Measurements from ENCODE around the gene UBA7.

DNA sequence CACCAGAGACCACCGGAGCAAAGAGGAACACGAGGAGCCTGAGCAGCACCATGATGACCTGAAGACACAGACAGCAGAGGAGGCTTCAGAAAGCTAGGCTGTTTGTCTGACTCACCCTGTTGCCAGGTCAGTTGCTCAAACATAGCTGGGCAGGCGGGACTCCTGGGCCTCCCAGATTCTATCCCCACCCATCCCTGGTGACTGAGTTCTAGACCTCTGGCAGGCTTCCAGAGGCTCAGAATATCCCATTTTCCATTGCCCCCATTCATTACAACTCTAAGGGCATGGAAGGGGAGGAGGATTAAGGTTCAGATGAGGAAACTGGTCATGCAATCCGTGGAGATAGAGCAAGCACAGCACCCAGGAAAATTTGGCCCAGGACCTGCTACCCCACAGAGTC is 14.0 kb downstream of the UBA7 start, which contains the start of gene CDHR4:
- TF ChIP-seq, protein P1, sequence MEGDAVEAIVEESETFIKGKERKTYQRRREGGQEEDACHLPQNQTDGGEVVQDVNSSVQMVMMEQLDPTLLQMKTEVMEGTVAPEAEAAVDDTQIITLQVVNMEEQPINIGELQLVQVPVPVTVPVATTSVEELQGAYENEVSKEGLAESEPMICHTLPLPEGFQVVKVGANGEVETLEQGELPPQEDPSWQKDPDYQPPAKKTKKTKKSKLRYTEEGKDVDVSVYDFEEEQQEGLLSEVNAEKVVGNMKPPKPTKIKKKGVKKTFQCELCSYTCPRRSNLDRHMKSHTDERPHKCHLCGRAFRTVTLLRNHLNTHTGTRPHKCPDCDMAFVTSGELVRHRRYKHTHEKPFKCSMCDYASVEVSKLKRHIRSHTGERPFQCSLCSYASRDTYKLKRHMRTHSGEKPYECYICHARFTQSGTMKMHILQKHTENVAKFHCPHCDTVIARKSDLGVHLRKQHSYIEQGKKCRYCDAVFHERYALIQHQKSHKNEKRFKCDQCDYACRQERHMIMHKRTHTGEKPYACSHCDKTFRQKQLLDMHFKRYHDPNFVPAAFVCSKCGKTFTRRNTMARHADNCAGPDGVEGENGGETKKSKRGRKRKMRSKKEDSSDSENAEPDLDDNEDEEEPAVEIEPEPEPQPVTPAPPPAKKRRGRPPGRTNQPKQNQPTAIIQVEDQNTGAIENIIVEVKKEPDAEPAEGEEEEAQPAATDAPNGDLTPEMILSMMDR (IDR thresholded peaks at IDR 0.05; ENCODE audit: control extremely low read depth in 1 of 3, insufficient read depth in 1 of 3, low read depth in 1 of 3, low read length in 3 of 3), result no peak
- TF ChIP-seq SRF (IDR thresholded peaks at IDR 0.05; ENCODE audit: low read depth, low read length) (no peak), EP300 (IDR thresholded peaks at IDR 0.05; ENCODE audit: borderline replicate concordance in 1 of 2, low read depth in 2 of 2, low read length in 2 of 2) (no peak), YY1 (IDR thresholded peaks at IDR 0.05; ENCODE audit: low read depth, low read length) (no peak), SP2 (IDR thresholded peaks at IDR 0.05; ENCODE audit: low read length) (no peak), TEAD4 (IDR thresholded peaks at IDR 0.05; ENCODE audit: low read depth, low read length) (no peak), POLR2A (IDR thresholded peaks at IDR 0.05; ENCODE audit: control extremely low read depth in 1 of 2, low read depth in 2 of 2, low read length in 2 of 2) (no peak), POLR2AphosphoS5 (IDR thresholded peaks at IDR 0.05; ENCODE audit: low read depth, low read length) (no peak), TCF12 (IDR thresholded peaks at IDR 0.05; ENCODE audit: low read depth, low read length) (no peak), CEBPB (IDR thresholded peaks at IDR 0.05; ENCODE audit: low read depth, low read length) (no peak)
- TF ChIP-seq, protein P2, sequence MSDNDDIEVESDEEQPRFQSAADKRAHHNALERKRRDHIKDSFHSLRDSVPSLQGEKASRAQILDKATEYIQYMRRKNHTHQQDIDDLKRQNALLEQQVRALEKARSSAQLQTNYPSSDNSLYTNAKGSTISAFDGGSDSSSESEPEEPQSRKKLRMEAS (IDR thresholded peaks at IDR 0.05), result no peak
- TF ChIP-seq, protein P3, sequence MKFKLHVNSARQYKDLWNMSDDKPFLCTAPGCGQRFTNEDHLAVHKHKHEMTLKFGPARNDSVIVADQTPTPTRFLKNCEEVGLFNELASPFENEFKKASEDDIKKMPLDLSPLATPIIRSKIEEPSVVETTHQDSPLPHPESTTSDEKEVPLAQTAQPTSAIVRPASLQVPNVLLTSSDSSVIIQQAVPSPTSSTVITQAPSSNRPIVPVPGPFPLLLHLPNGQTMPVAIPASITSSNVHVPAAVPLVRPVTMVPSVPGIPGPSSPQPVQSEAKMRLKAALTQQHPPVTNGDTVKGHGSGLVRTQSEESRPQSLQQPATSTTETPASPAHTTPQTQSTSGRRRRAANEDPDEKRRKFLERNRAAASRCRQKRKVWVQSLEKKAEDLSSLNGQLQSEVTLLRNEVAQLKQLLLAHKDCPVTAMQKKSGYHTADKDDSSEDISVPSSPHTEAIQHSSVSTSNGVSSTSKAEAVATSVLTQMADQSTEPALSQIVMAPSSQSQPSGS (IDR thresholded peaks at IDR 0.05; ENCODE audit: low read length), result no peak
